Effector memory CD4-positive, alpha-beta T cell (primary cell): ENCODE results near the gene CLK4.

Experiments used
- DNase-seq, 3 donors: peaks; one replicate each; pipeline ENCODE4 v3.0.0-alpha.2; 2020
- H3K27ac ChIP-seq: 2 replicates; pipeline ENCODE4 v1.7.0; 2013; ENCODE audit warnings: mild to moderate bottlenecking, low read length, moderate library complexity; ENCODE audit not compliant: insufficient read depth, poor library complexity, severe bottlenecking
- H3K27me3 ChIP-seq: replicated peaks from 2 replicates; pipeline ENCODE4 v1.7.0; 2013; ENCODE audit warnings: mild to moderate bottlenecking, low read length; ENCODE audit not compliant: insufficient read depth, control insufficient read depth, poor library complexity, severe bottlenecking
- H3K36me3 ChIP-seq: 2 replicates; pipeline ENCODE4 v1.7.0; 2013; ENCODE audit warnings: mild to moderate bottlenecking, low read length, moderate library complexity; ENCODE audit not compliant: control insufficient read depth, insufficient read depth
- H3K4me1 ChIP-seq: 2 replicates; pipeline ENCODE4 v1.7.0; 2013; ENCODE audit warnings: low read length, mild to moderate bottlenecking; ENCODE audit not compliant: control insufficient read depth, insufficient read depth, poor library complexity, severe bottlenecking
- H3K4me3 ChIP-seq: 2 replicates; pipeline ENCODE4 v1.7.0; 2013; ENCODE audit warnings: low read length, low read depth, mild to moderate bottlenecking; ENCODE audit not compliant: insufficient read depth, poor library complexity, severe bottlenecking
- H3K9me3 ChIP-seq: 2 replicates; pipeline ENCODE4 v1.7.0; 2013; ENCODE audit warnings: mild to moderate bottlenecking, low read length, moderate library complexity; ENCODE audit not compliant: control insufficient read depth

CLK4 gene

GRCh38 chr5:178640331-178641045, 13.6 kb upstream of the CLK4 start:
- Histone ChIP-seq H3K36me3 (no peaks in the 10 kb centered on the region), H3K9me3 (no peaks in the 10 kb centered on the region), H3K27ac (no peak overlapping the region), H3K27me3 (no peaks in the 10 kb centered on the region), H3K4me1 (no peaks in the 10 kb centered on the region), H3K4me3 (no peak overlapping the region)
- no peak for DNase-seq

GRCh38 chr5:178637356-178638074, 10.7 kb upstream of the CLK4 start:
- H3K27me3 ChIP-seq: no peaks in the 10 kb centered on the region
- no peaks in the 10 kb centered on the region for H3K36me3 ChIP-seq
- H3K4me3 ChIP-seq: no peak overlapping the region
- no peaks in the 10 kb centered on the region for H3K4me1 ChIP-seq
- no peak overlapping the region for H3K27ac ChIP-seq
- H3K9me3 ChIP-seq: no peaks in the 10 kb centered on the region
- DNase-seq: no peak

- H3K36me3 ChIP-seq: no peaks in the 10 kb centered on the region
- H3K27me3 ChIP-seq: no peaks in the 10 kb centered on the region
- H3K9me3 ChIP-seq: no peaks in the 10 kb centered on the region
- no peak overlapping the region for H3K27ac ChIP-seq
- H3K4me1 ChIP-seq: no peaks in the 10 kb centered on the region
- H3K4me3 ChIP-seq: no peak overlapping the region
- no peak for DNase-seq
Observed at GRCh38 chr5:178632285-178632684, 5.4 kb upstream of the CLK4 start.

GRCh38 chr5:178630951-178631350, 4.1 kb upstream of the CLK4 start:
- Histone ChIP-seq H3K4me3 (no peak overlapping the region), H3K36me3 (no peaks in the 10 kb centered on the region), H3K9me3 (no peaks in the 10 kb centered on the region), H3K4me1 (no peaks in the 10 kb centered on the region), H3K27me3 (no peaks in the 10 kb centered on the region), H3K27ac (no peak overlapping the region)
- DNase-seq: no peak

GRCh38 chr5:178630475-178630930, 3.7 kb upstream of the CLK4 start:
- Histone ChIP-seq H3K4me1 (no peaks in the 10 kb centered on the region), H3K4me3 (no peak overlapping the region), H3K27me3 (no peaks in the 10 kb centered on the region), H3K27ac (no peak overlapping the region), H3K9me3 (no peaks in the 10 kb centered on the region), H3K36me3 (no peaks in the 10 kb centered on the region)
- DNase-seq: no peak

- no peaks in the 10 kb centered on the region for H3K27me3 ChIP-seq
- peak overlapping the region; percentile 43 for H3K4me3 ChIP-seq
- peak overlapping the region; percentile 64 for H3K27ac ChIP-seq
Observed at GRCh38 chr5:178627259-178627598, 379 bp upstream of the CLK4 start.

GRCh38 chr5:178625679-178626483, 969 bp downstream of the CLK4 start:
- H3K4me3 ChIP-seq: peak overlapping the region; percentile 75
- DNase-seq: no peak
- peak overlapping the region; percentile 99 for H3K27ac ChIP-seq
- H3K27me3 ChIP-seq: no peaks in the 10 kb centered on the region
- H3K4me1 ChIP-seq: peaks cover 21% of the 10 kb centered on the region
- no peaks in the 10 kb centered on the region for H3K9me3 ChIP-seq
- H3K36me3 ChIP-seq: peaks cover 20% of the 10 kb centered on the region

More at GRCh38 chr5:178627259-178627598, 379 bp upstream of the CLK4 start:
- H3K9me3 ChIP-seq: no peaks in the 10 kb centered on the region
- H3K4me1 ChIP-seq: peaks cover 21% of the 10 kb centered on the region
- DNase-seq: no peak
- peaks cover 8% of the 10 kb centered on the region for H3K36me3 ChIP-seq

- no peaks in the 10 kb centered on the region for H3K27me3 ChIP-seq
- DNase-seq: no peak
- peak overlapping the region; percentile 99 for H3K27ac ChIP-seq
- H3K9me3 ChIP-seq: no peaks in the 10 kb centered on the region
- peak overlapping the region; percentile 75 for H3K4me3 ChIP-seq
- peaks cover 21% of the 10 kb centered on the region for H3K4me1 ChIP-seq
- H3K36me3 ChIP-seq: peaks cover 30% of the 10 kb centered on the region
Observed at GRCh38 chr5:178624631-178625546, 2.0 kb downstream of the CLK4 start.

- Histone ChIP-seq H3K4me1 (peaks cover 21% of the 10 kb centered on the region), H3K36me3 (peaks cover 45% of the 10 kb centered on the region), H3K27me3 (no peaks in the 10 kb centered on the region), H3K4me3 (no peak overlapping the region), H3K9me3 (no peaks in the 10 kb centered on the region), H3K27ac (no peak overlapping the region)
- DNase-seq: no peak
Observed at GRCh38 chr5:178622679-178623247, 4.1 kb downstream of the CLK4 start.
